IMR-90 (cell line): Measurements from ENCODE around the gene SYVN1. TPM values are rescaled to one million over a fixed set of nuclear protein-coding genes. Genes with fewer than 3 reads are reported as not detected.

Source experiments
- ATAC-seq: fragments of 200-7000 bp; cut with Tn5 transposase; 2 replicates; pipeline ENCODE4 v1.9.1; 2020; ENCODE audit warnings: low read depth, mild to moderate bottlenecking, moderate library complexity
- BruUV-seq: library from RNA; stranded (reverse); fragments of 400-500 nt; replicated peaks from 2 replicates; lab custom pipeline; 2021; lab: Mats Ljungman, UMichigan
- CTCF ChIA-PET: fragments of 300-600 bp; formaldehyde crosslinking; extraction: SDS; loops from one replicate; lab custom pipeline; 2021; ENCODE audit warnings: antibody characterized with exemption; lab: Yijun Ruan, JAX
- POLR2A ChIA-PET: fragments of 300-600 bp; sonication (Branson Sonifier 250); formaldehyde crosslinking; loops from one replicate; lab custom pipeline; 2022; ENCODE audit warnings: antibody characterized with exemption; ENCODE audit not compliant: unreplicated experiment; lab: Charles Lee
- DNase-seq: peaks from one replicate; pipeline ENCODE4 v3.0.0; 2013
- H2AFZ ChIP-seq: replicated peaks from 2 replicates; pipeline ENCODE3; 2013; ENCODE audit warnings: low read length, mild to moderate bottlenecking; ENCODE audit not compliant: poor library complexity
- H2AK5ac ChIP-seq: 2 replicates; pipeline ENCODE4 v1.6.1; 2013; ENCODE audit warnings: low read depth, low read length, inconsistent platforms
- H2AK9ac ChIP-seq: replicated peaks from 2 replicates; pipeline ENCODE3; 2013; ENCODE audit warnings: mild to moderate bottlenecking, low read depth, low read length, moderate library complexity; ENCODE audit not compliant: poor library complexity
- H2BK120ac ChIP-seq: 2 replicates; pipeline ENCODE4 v1.6.1; 2013; ENCODE audit warnings: low read depth, low read length, inconsistent platforms
- H2BK15ac ChIP-seq: 3 replicates; pipeline ENCODE4 v1.6.1; 2013; ENCODE audit warnings: low read depth, low read length, inconsistent platforms
- H2BK20ac ChIP-seq: 2 replicates; pipeline ENCODE4 v1.6.1; 2013; ENCODE audit warnings: low read depth, mild to moderate bottlenecking, inconsistent platforms, low read length, moderate library complexity
- H2BK5ac ChIP-seq: 2 replicates; pipeline ENCODE4 v1.6.1; 2013; ENCODE audit warnings: mild to moderate bottlenecking, low read depth, low read length, inconsistent platforms; ENCODE audit not compliant: poor library complexity, severe bottlenecking
- H3K14ac ChIP-seq: replicated peaks from 2 replicates; pipeline ENCODE4 v1.6.1; 2013; ENCODE audit warnings: low read depth, low read length, inconsistent platforms
- H3K18ac ChIP-seq: 2 replicates; pipeline ENCODE4 v1.6.1; 2013; ENCODE audit warnings: low read depth, low read length, control low read depth
- H3K23ac ChIP-seq: 2 replicates; pipeline ENCODE4 v1.6.1; 2013; ENCODE audit warnings: low read depth, low read length, inconsistent platforms
- H3K27ac ChIP-seq: 2 replicates; pipeline ENCODE4 v1.5.1; 2013; ENCODE audit warnings: mild to moderate bottlenecking, control low read depth, low read length; ENCODE audit not compliant: insufficient read depth
- H3K27me3 ChIP-seq: 2 replicates; pipeline ENCODE4 v1.6.1; 2013; ENCODE audit warnings: low read length; ENCODE audit not compliant: control insufficient read depth, insufficient read depth
- H3K36me3 ChIP-seq: 2 replicates; pipeline ENCODE4 v1.6.1; 2013; ENCODE audit warnings: low read length, mixed read lengths; ENCODE audit not compliant: control insufficient read depth, insufficient read depth
- H3K4ac ChIP-seq: 2 replicates; pipeline ENCODE4 v1.6.1; 2013; ENCODE audit warnings: low read depth, low read length, inconsistent platforms
- H3K4me1 ChIP-seq: 2 replicates; pipeline ENCODE4 v1.6.1; 2013; ENCODE audit warnings: low read length, mixed read lengths; ENCODE audit not compliant: control insufficient read depth, insufficient read depth
- H3K4me2 ChIP-seq: 2 replicates; pipeline ENCODE4 v1.6.1; 2013; ENCODE audit warnings: low read depth, mild to moderate bottlenecking, control low read depth, low read length, moderate library complexity
- H3K4me3 ChIP-seq: 2 replicates; pipeline ENCODE4 v1.5.1; 2013; ENCODE audit warnings: low read depth, mild to moderate bottlenecking, control low read depth, low read length, moderate library complexity; ENCODE audit not compliant: insufficient read depth
- H3K56ac ChIP-seq: 2 replicates; pipeline ENCODE4 v1.6.1; 2013; ENCODE audit warnings: low read length, inconsistent platforms; ENCODE audit not compliant: insufficient read depth; ENCODE audit errors: extremely low read depth
- H3K79me1 ChIP-seq, 2 experiments: 2 replicates each; pipeline ENCODE4 v1.6.1; 2013; ENCODE audit warnings: low read length in 2 of 2, inconsistent platforms in 1 of 2, low read depth in 1 of 2
- H3K9ac ChIP-seq: 2 replicates; pipeline ENCODE4 v1.6.1; 2013; ENCODE audit warnings: low read depth, low read length, control low read depth
- H3K9me1 ChIP-seq: 2 replicates; pipeline ENCODE4 v1.6.1; 2013; ENCODE audit warnings: low read length, inconsistent platforms; ENCODE audit not compliant: insufficient read depth
- H3K9me3 ChIP-seq: 2 replicates; pipeline ENCODE4 v1.6.1; 2013; ENCODE audit warnings: low read length; ENCODE audit not compliant: control insufficient read depth, insufficient read depth
- H4K20me1 ChIP-seq: 2 replicates; pipeline ENCODE4 v1.6.1; 2013; ENCODE audit warnings: low read length, inconsistent platforms; ENCODE audit not compliant: insufficient read depth
- H4K5ac ChIP-seq: 2 replicates; pipeline ENCODE4 v1.6.1; 2013; ENCODE audit warnings: mild to moderate bottlenecking, low read depth, low read length, control low read depth
- H4K8ac ChIP-seq, 2 experiments: 2 replicates each; pipeline ENCODE4 v1.6.1; 2013; ENCODE audit warnings: low read depth in 2 of 2, low read length in 2 of 2, control low read depth in 1 of 2, inconsistent platforms in 1 of 2
- H4K91ac ChIP-seq: 2 replicates; pipeline ENCODE4 v1.6.1; 2013; ENCODE audit warnings: low read depth, low read length, inconsistent platforms; ENCODE audit not compliant: insufficient read depth
- BHLHE40 ChIP-seq: fragments of 150-350 bp; IDR thresholded peaks from 2 replicates; pipeline ENCODE4 v1.6.1; 2016; ENCODE audit warnings: mild to moderate bottlenecking, low read depth, low read length
- CEBPB ChIP-seq: IDR thresholded peaks from 2 replicates; pipeline ENCODE4 v1.6.1; 2012; ENCODE audit warnings: low read depth, low read length, improper control_type of control experiment
- CHD1 ChIP-seq: IDR thresholded peaks from 2 replicates; pipeline ENCODE4 v1.6.1; 2012; ENCODE audit warnings: low read depth, low read length, improper control_type of control experiment
- CTCF ChIP-seq: conservative IDR thresholded peaks from 2 replicates; pipeline ENCODE4 v1.5.1; 2012; ENCODE audit warnings: mild to moderate bottlenecking, low read depth, low read length, improper control_type of control experiment
- ELK1 ChIP-seq: fragments of 150-350 bp; IDR thresholded peaks from 2 replicates; pipeline ENCODE4 v1.6.1; 2016; ENCODE audit warnings: low read depth, mild to moderate bottlenecking, low read length, moderate library complexity, borderline replicate concordance
- FOS ChIP-seq: fragments of 150-350 bp; IDR thresholded peaks from 2 replicates; pipeline ENCODE4 v1.6.1; 2016; ENCODE audit warnings: low read depth, low read length
- MAFK ChIP-seq: IDR thresholded peaks from 2 replicates; pipeline ENCODE4 v1.6.1; 2012; ENCODE audit warnings: low read depth, low read length, improper control_type of control experiment
- MAZ ChIP-seq: IDR thresholded peaks from 2 replicates; pipeline ENCODE4 v1.6.1; 2012; ENCODE audit warnings: low read depth, mild to moderate bottlenecking, low read length, improper control_type of control experiment, moderate library complexity, borderline replicate concordance
- MXI1 ChIP-seq: IDR thresholded peaks from 2 replicates; pipeline ENCODE4 v1.6.1; 2012; ENCODE audit warnings: low read depth, mild to moderate bottlenecking, low read length, moderate library complexity, borderline replicate concordance
- NFE2L2 ChIP-seq: fragments of 150-350 bp; IDR thresholded peaks from 2 replicates; pipeline ENCODE4 v1.6.1; 2016; ENCODE audit warnings: low read depth, mild to moderate bottlenecking, low read length
- POLR2A ChIP-seq: IDR thresholded peaks from 2 replicates; pipeline ENCODE4 v1.6.1; 2012; ENCODE audit warnings: mild to moderate bottlenecking, low read depth, low read length
- RAD21 ChIP-seq: IDR thresholded peaks from 2 replicates; pipeline ENCODE4 v1.6.1; 2012; ENCODE audit warnings: low read length, improper control_type of control experiment
- RCOR1 ChIP-seq: IDR thresholded peaks from 2 replicates; pipeline ENCODE4 v1.6.1; 2012; ENCODE audit warnings: mild to moderate bottlenecking, low read length, improper control_type of control experiment; ENCODE audit not compliant: insufficient replicate concordance
- RFX5 ChIP-seq: IDR thresholded peaks from 2 replicates; pipeline ENCODE4 v1.8.0; 2012; ENCODE audit warnings: low read depth, mild to moderate bottlenecking, low read length, moderate library complexity
- SMC3 ChIP-seq: fragments of 150-350 bp; IDR thresholded peaks from 2 replicates; pipeline ENCODE4 v1.6.1; 2016; ENCODE audit warnings: low read depth, mild to moderate bottlenecking, antibody characterized with exemption, low read length, moderate library complexity
- USF2 ChIP-seq: fragments of 150-350 bp; IDR thresholded peaks from 2 replicates; pipeline ENCODE4 v1.6.1; 2017; ENCODE audit warnings: mild to moderate bottlenecking, antibody characterized with exemption, low read length, low read depth
- whole genome bisulfite sequencing, 2 experiments: methylation state at CpG; one replicate each; pipeline versions ENCODE4 v1.1.5 to v1.1.7; 2013; ENCODE audit warnings: missing lambda C conversion rate in 2 of 2; ENCODE audit not compliant: insufficient read length in 1 of 2; ENCODE audit errors: extremely low coverage in 2 of 2; 5-methylcytosine and 5-hydroxymethylcytosine counted together
- dilution Hi-C: fragments of 300-500 bp; cut with HindIII; formaldehyde crosslinking; loops from one replicate; pipeline ENCODE4 v1.14.3; 2018; ENCODE audit warnings: low sequenced_read_pairs; ENCODE audit not compliant: unreplicated experiment
- in situ Hi-C: fragments of 300-500 bp; cut with MboI; formaldehyde crosslinking; loops from 3 replicates; pipeline ENCODE4 v1.14.3; 2019; ENCODE audit warnings: low sequenced_read_pairs, inconsistent platforms, mixed read lengths
- intact Hi-C: fragments of 100-400 bp; cut with micrococcal nuclease; formaldehyde crosslinking; loops from 2 replicates; pipeline ENCODE4 v1.10.0; 2022
- polyA plus RNA-seq, 3 experiments: library from polyadenylated mRNA; depleted of rRNA; stranded (reverse); fragments of >200 nt; gene quantifications; 2 replicates each; pipeline ENCODE4 v1.2.3, GENCODE V29; 2012; ENCODE audit warnings: low replicate concordance in 1 of 3
- total RNA-seq: library from RNA; depleted of rRNA; stranded (reverse); fragments of >200 nt; gene quantifications from 2 replicates; pipeline ENCODE4 v1.2.3, GENCODE V29; 2012

SYVN1 gene
- total and polyA plus RNA-seq, 2 of the 4 experiments (the other 2 are of a cell fraction) = 9.5 to 52.9 TPM

- Histone ChIP-seq H4K20me1 (peaks cover 34% of the 10 kb centered on the region), H3K9me1 (peaks cover 21% of the 10 kb centered on the region), H3K56ac (no peak overlapping the region), H3K27me3 (no peaks in the 10 kb centered on the region), H3K23ac (no peak overlapping the region), H3K36me3 (peaks cover 57% of the 10 kb centered on the region), H2BK20ac (no peak overlapping the region), H4K91ac (no peak overlapping the region), H3K4ac (no peak overlapping the region), H3K27ac (no peak overlapping the region), H4K5ac (no peak overlapping the region), H2AK9ac (no peak overlapping the region), H3K9ac (no peak overlapping the region), H3K4me3 (no peak overlapping the region), H2BK120ac (no peak overlapping the region), H4K8ac (no peak overlapping the region), H2BK15ac (no peak overlapping the region), H3K79me1 (peaks cover 24 to 50% of the 10 kb centered on the region in 2 experiments), H3K14ac (no peak overlapping the region), H2AK5ac (no peak overlapping the region), H2BK5ac (no peak overlapping the region), H2AFZ (no peak overlapping the region), H3K4me2 (no peak overlapping the region), H3K4me1 (peaks cover 6% of the 10 kb centered on the region; the same call in 1 of the 2 replicates), H3K9me3 (no peaks in the 10 kb centered on the region), H3K18ac (no peak overlapping the region)
- CTCF ChIA-PET = interaction anchor here (0.5 kb wide), 1 partner anchor 253 kb away, joined by 3 read pairs; no protein-coding TSS in a partner anchor
- no TSS peak for BruUV-seq
- POLR2A ChIA-PET = interaction anchor here (1.0 kb wide), 1 partner anchor 10 kb away, joined by 3 read pairs; the partner anchor contains the start of genes FAU and MRPL49
- intact Hi-C loops (no loop called here), in situ Hi-C loops (no loop called here), dilution Hi-C loops (no loop called here)
- DNase-seq = no peak
- TF ChIP-seq NFE2L2 (no peak), ELK1 (no peak), CEBPB (no peak), FOS (no peak), MAZ (no peak), MAFK (no peak), MXI1 (no peak), BHLHE40 (no peak), RCOR1 (no peak), SMC3 (no peak), POLR2A (no peak), USF2 (no peak), CTCF (no peak), RAD21 (no peak), RFX5 (no peak), CHD1 (no peak)
- ATAC-seq = no peak
- WGBS, 2 experiments = no CpG with 5 or more reads among the region's 6 CpGs
Observed at GRCh38 chr11:65131895-65132237, 2.5 kb downstream of the SYVN1 start.
